IMR-90 (cell line): ENCODE data around the gene AP3M1. TPM values are rescaled to one million over a fixed set of nuclear protein-coding genes. Genes with fewer than 3 reads are reported as not detected.

Source experiments
- ATAC-seq: fragments of 200-7000 bp; cut with Tn5 transposase; 2 replicates; pipeline ENCODE4 v1.9.1; 2020; ENCODE audit warnings: low read depth, mild to moderate bottlenecking, moderate library complexity
- BruUV-seq: library from RNA; stranded (reverse); fragments of 400-500 nt; replicated peaks from 2 replicates; lab custom pipeline; 2021; lab: Mats Ljungman, UMichigan
- CTCF ChIA-PET: fragments of 300-600 bp; formaldehyde crosslinking; extraction: SDS; loops from one replicate; lab custom pipeline; 2021; ENCODE audit warnings: antibody characterized with exemption; lab: Yijun Ruan, JAX
- POLR2A ChIA-PET: fragments of 300-600 bp; sonication (Branson Sonifier 250); formaldehyde crosslinking; loops from one replicate; lab custom pipeline; 2022; ENCODE audit warnings: antibody characterized with exemption; ENCODE audit not compliant: unreplicated experiment; lab: Charles Lee
- DNase-seq: peaks from one replicate; pipeline ENCODE4 v3.0.0; 2013
- H2AFZ ChIP-seq: replicated peaks from 2 replicates; pipeline ENCODE3; 2013; ENCODE audit warnings: low read length, mild to moderate bottlenecking; ENCODE audit not compliant: poor library complexity
- H2AK5ac ChIP-seq: 2 replicates; pipeline ENCODE4 v1.6.1; 2013; ENCODE audit warnings: low read depth, low read length, inconsistent platforms
- H2AK9ac ChIP-seq: replicated peaks from 2 replicates; pipeline ENCODE3; 2013; ENCODE audit warnings: mild to moderate bottlenecking, low read depth, low read length, moderate library complexity; ENCODE audit not compliant: poor library complexity
- H2BK120ac ChIP-seq: 2 replicates; pipeline ENCODE4 v1.6.1; 2013; ENCODE audit warnings: low read depth, low read length, inconsistent platforms
- H2BK15ac ChIP-seq: 3 replicates; pipeline ENCODE4 v1.6.1; 2013; ENCODE audit warnings: low read depth, low read length, inconsistent platforms
- H2BK20ac ChIP-seq: 2 replicates; pipeline ENCODE4 v1.6.1; 2013; ENCODE audit warnings: low read depth, mild to moderate bottlenecking, inconsistent platforms, low read length, moderate library complexity
- H2BK5ac ChIP-seq: 2 replicates; pipeline ENCODE4 v1.6.1; 2013; ENCODE audit warnings: mild to moderate bottlenecking, low read depth, low read length, inconsistent platforms; ENCODE audit not compliant: poor library complexity, severe bottlenecking
- H3K14ac ChIP-seq: replicated peaks from 2 replicates; pipeline ENCODE4 v1.6.1; 2013; ENCODE audit warnings: low read depth, low read length, inconsistent platforms
- H3K18ac ChIP-seq: 2 replicates; pipeline ENCODE4 v1.6.1; 2013; ENCODE audit warnings: low read depth, low read length, control low read depth
- H3K23ac ChIP-seq: 2 replicates; pipeline ENCODE4 v1.6.1; 2013; ENCODE audit warnings: low read depth, low read length, inconsistent platforms
- H3K27ac ChIP-seq: 2 replicates; pipeline ENCODE4 v1.5.1; 2013; ENCODE audit warnings: mild to moderate bottlenecking, control low read depth, low read length; ENCODE audit not compliant: insufficient read depth
- H3K27me3 ChIP-seq: 2 replicates; pipeline ENCODE4 v1.6.1; 2013; ENCODE audit warnings: low read length; ENCODE audit not compliant: control insufficient read depth, insufficient read depth
- H3K36me3 ChIP-seq: 2 replicates; pipeline ENCODE4 v1.6.1; 2013; ENCODE audit warnings: low read length, mixed read lengths; ENCODE audit not compliant: control insufficient read depth, insufficient read depth
- H3K4ac ChIP-seq: 2 replicates; pipeline ENCODE4 v1.6.1; 2013; ENCODE audit warnings: low read depth, low read length, inconsistent platforms
- H3K4me1 ChIP-seq: 2 replicates; pipeline ENCODE4 v1.6.1; 2013; ENCODE audit warnings: low read length, mixed read lengths; ENCODE audit not compliant: control insufficient read depth, insufficient read depth
- H3K4me2 ChIP-seq: 2 replicates; pipeline ENCODE4 v1.6.1; 2013; ENCODE audit warnings: low read depth, mild to moderate bottlenecking, control low read depth, low read length, moderate library complexity
- H3K4me3 ChIP-seq: 2 replicates; pipeline ENCODE4 v1.5.1; 2013; ENCODE audit warnings: low read depth, mild to moderate bottlenecking, control low read depth, low read length, moderate library complexity; ENCODE audit not compliant: insufficient read depth
- H3K56ac ChIP-seq: 2 replicates; pipeline ENCODE4 v1.6.1; 2013; ENCODE audit warnings: low read length, inconsistent platforms; ENCODE audit not compliant: insufficient read depth; ENCODE audit errors: extremely low read depth
- H3K79me1 ChIP-seq, 2 experiments: 2 replicates each; pipeline ENCODE4 v1.6.1; 2013; ENCODE audit warnings: low read length in 2 of 2, inconsistent platforms in 1 of 2, low read depth in 1 of 2
- H3K9ac ChIP-seq: 2 replicates; pipeline ENCODE4 v1.6.1; 2013; ENCODE audit warnings: low read depth, low read length, control low read depth
- H3K9me1 ChIP-seq: 2 replicates; pipeline ENCODE4 v1.6.1; 2013; ENCODE audit warnings: low read length, inconsistent platforms; ENCODE audit not compliant: insufficient read depth
- H3K9me3 ChIP-seq: 2 replicates; pipeline ENCODE4 v1.6.1; 2013; ENCODE audit warnings: low read length; ENCODE audit not compliant: control insufficient read depth, insufficient read depth
- H4K20me1 ChIP-seq: 2 replicates; pipeline ENCODE4 v1.6.1; 2013; ENCODE audit warnings: low read length, inconsistent platforms; ENCODE audit not compliant: insufficient read depth
- H4K5ac ChIP-seq: 2 replicates; pipeline ENCODE4 v1.6.1; 2013; ENCODE audit warnings: mild to moderate bottlenecking, low read depth, low read length, control low read depth
- H4K8ac ChIP-seq, 2 experiments: 2 replicates each; pipeline ENCODE4 v1.6.1; 2013; ENCODE audit warnings: low read depth in 2 of 2, low read length in 2 of 2, control low read depth in 1 of 2, inconsistent platforms in 1 of 2
- H4K91ac ChIP-seq: 2 replicates; pipeline ENCODE4 v1.6.1; 2013; ENCODE audit warnings: low read depth, low read length, inconsistent platforms; ENCODE audit not compliant: insufficient read depth
- CEBPB ChIP-seq: IDR thresholded peaks from 2 replicates; pipeline ENCODE4 v1.6.1; 2012; ENCODE audit warnings: low read depth, low read length, improper control_type of control experiment
- CHD1 ChIP-seq: IDR thresholded peaks from 2 replicates; pipeline ENCODE4 v1.6.1; 2012; ENCODE audit warnings: low read depth, low read length, improper control_type of control experiment
- CTCF ChIP-seq: conservative IDR thresholded peaks from 2 replicates; pipeline ENCODE4 v1.5.1; 2012; ENCODE audit warnings: mild to moderate bottlenecking, low read depth, low read length, improper control_type of control experiment
- ELK1 ChIP-seq: fragments of 150-350 bp; IDR thresholded peaks from 2 replicates; pipeline ENCODE4 v1.6.1; 2016; ENCODE audit warnings: low read depth, mild to moderate bottlenecking, low read length, moderate library complexity, borderline replicate concordance
- RAD21 ChIP-seq: IDR thresholded peaks from 2 replicates; pipeline ENCODE4 v1.6.1; 2012; ENCODE audit warnings: low read length, improper control_type of control experiment
- SMC3 ChIP-seq: fragments of 150-350 bp; IDR thresholded peaks from 2 replicates; pipeline ENCODE4 v1.6.1; 2016; ENCODE audit warnings: low read depth, mild to moderate bottlenecking, antibody characterized with exemption, low read length, moderate library complexity
- USF2 ChIP-seq: fragments of 150-350 bp; IDR thresholded peaks from 2 replicates; pipeline ENCODE4 v1.6.1; 2017; ENCODE audit warnings: mild to moderate bottlenecking, antibody characterized with exemption, low read length, low read depth
- WGBS, 2 experiments: methylation state at CpG; one replicate each; pipeline versions ENCODE4 v1.1.5 to v1.1.7; 2013; ENCODE audit warnings: missing lambda C conversion rate in 2 of 2; ENCODE audit not compliant: insufficient read length in 1 of 2; ENCODE audit errors: extremely low coverage in 2 of 2; 5-methylcytosine and 5-hydroxymethylcytosine counted together
- dilution Hi-C: fragments of 300-500 bp; cut with HindIII; formaldehyde crosslinking; loops from one replicate; pipeline ENCODE4 v1.14.3; 2018; ENCODE audit warnings: low sequenced_read_pairs; ENCODE audit not compliant: unreplicated experiment
- in situ Hi-C: fragments of 300-500 bp; cut with MboI; formaldehyde crosslinking; loops from 3 replicates; pipeline ENCODE4 v1.14.3; 2019; ENCODE audit warnings: low sequenced_read_pairs, inconsistent platforms, mixed read lengths
- intact Hi-C: fragments of 100-400 bp; cut with micrococcal nuclease; formaldehyde crosslinking; loops from 2 replicates; pipeline ENCODE4 v1.10.0; 2022
- polyA plus RNA-seq, 3 experiments: library from polyadenylated mRNA; depleted of rRNA; stranded (reverse); fragments of >200 nt; gene quantifications; 2 replicates each; pipeline ENCODE4 v1.2.3, GENCODE V29; 2012; ENCODE audit warnings: low replicate concordance in 1 of 3
- total RNA-seq: library from RNA; depleted of rRNA; stranded (reverse); fragments of >200 nt; gene quantifications from 2 replicates; pipeline ENCODE4 v1.2.3, GENCODE V29; 2012

Gene AP3M1
- total and polyA plus RNA-seq, 2 of the 4 experiments (the other 2 are of a cell fraction) = 26.6 to 46.4 TPM

- H3K4me1 ChIP-seq = peaks cover 3% of the 10 kb centered on the region; the same call in 1 of the 2 replicates
- TF ChIP-seq USF2 (no peak), RAD21 (peak; percentile 31), CEBPB (0 out of 2 replicates have a peak, but pooled peaks have one; percentile 13), SMC3 (peak; percentile 14; the same call in 1 of the 2 replicates), CTCF (peak; percentile 61), CHD1 (no peak), ELK1 (no peak)
- H3K79me1 ChIP-seq = peaks cover 3 to 38% of the 10 kb centered on the region in 2 experiments
- no peaks in the 10 kb centered on the region for H3K27me3 ChIP-seq
- H3K23ac ChIP-seq = no peak overlapping the region
- H2AK9ac ChIP-seq = no peak overlapping the region
- ChIA-PET POLR2A (interaction anchor here (0.5 kb wide), 1 partner anchor 14 kb away, joined by 4 read pairs; no protein-coding TSS in a partner anchor), CTCF (no interaction called here)
- no peak overlapping the region for H3K9ac ChIP-seq
- no peaks in the 10 kb centered on the region for H4K20me1 ChIP-seq
- BruUV-seq = no TSS peak
- no peak overlapping the region for H2AFZ ChIP-seq
- H3K4ac ChIP-seq = no peak overlapping the region
- no peak overlapping the region for H3K4me3 ChIP-seq
- H3K18ac ChIP-seq = no peak overlapping the region
- in situ Hi-C loops (no loop called here), intact Hi-C loops (loop anchor here (5.0 kb wide), 3 partner anchors 39 to 79 kb away; no protein-coding TSS in a partner anchor), dilution Hi-C loops (no loop called here)
- H4K91ac ChIP-seq = no peak overlapping the region
- H3K27ac ChIP-seq = no peak overlapping the region
- H2AK5ac ChIP-seq = no peak overlapping the region
- H3K14ac ChIP-seq = no peak overlapping the region
- no peak overlapping the region for H2BK120ac ChIP-seq
- H3K36me3 ChIP-seq = no peaks in the 10 kb centered on the region
- no peak overlapping the region for H4K8ac ChIP-seq
- no peaks in the 10 kb centered on the region for H3K9me1 ChIP-seq
- ATAC-seq (no peak), DNase-seq (peak; percentile 66)
- no peak overlapping the region for H4K5ac ChIP-seq
- no peak overlapping the region for H2BK20ac ChIP-seq
- no peak overlapping the region for H3K56ac ChIP-seq
- no peak overlapping the region for H2BK5ac ChIP-seq
- no peak overlapping the region for H3K4me2 ChIP-seq
- no CpG with 5 or more reads among the region's 4 CpGs for WGBS, 2 experiments
- no peaks in the 10 kb centered on the region for H3K9me3 ChIP-seq
- H2BK15ac ChIP-seq = no peak overlapping the region
Measured at GRCh38 chr10:74153123-74153522, 2.5 kb upstream of the AP3M1 start.
